ENCODE measurements around the gene XPR1. TPM values are rescaled to one million over a fixed set of nuclear protein-coding genes. Genes with fewer than 3 reads are reported as not detected.
A peak's percentile ranks its signal among the peaks of the same experiment; 100 is the strongest.

Gene XPR1
- total RNA-seq, 1 donor from 2014 or later = 18.6 TPM

DNA sequence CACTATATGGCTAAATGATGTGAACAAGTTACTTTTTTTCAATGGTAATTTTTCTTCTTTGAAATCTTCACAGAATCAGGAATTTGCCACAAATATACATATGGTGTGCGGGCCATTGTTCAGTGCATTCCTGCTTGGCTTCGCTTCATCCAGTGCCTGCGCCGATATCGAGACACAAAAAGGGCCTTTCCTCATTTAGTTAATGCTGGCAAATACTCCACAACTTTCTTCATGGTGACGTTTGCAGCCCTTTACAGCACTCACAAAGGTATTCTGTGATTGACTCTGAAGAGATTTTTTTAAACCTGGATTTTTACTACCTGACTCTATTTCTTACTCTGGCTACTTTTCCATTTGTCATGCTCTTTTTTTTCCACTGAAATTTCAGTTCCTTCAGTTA lies 204.6 kb downstream of the XPR1 start:
- TF ChIP-seq, protein P1, sequence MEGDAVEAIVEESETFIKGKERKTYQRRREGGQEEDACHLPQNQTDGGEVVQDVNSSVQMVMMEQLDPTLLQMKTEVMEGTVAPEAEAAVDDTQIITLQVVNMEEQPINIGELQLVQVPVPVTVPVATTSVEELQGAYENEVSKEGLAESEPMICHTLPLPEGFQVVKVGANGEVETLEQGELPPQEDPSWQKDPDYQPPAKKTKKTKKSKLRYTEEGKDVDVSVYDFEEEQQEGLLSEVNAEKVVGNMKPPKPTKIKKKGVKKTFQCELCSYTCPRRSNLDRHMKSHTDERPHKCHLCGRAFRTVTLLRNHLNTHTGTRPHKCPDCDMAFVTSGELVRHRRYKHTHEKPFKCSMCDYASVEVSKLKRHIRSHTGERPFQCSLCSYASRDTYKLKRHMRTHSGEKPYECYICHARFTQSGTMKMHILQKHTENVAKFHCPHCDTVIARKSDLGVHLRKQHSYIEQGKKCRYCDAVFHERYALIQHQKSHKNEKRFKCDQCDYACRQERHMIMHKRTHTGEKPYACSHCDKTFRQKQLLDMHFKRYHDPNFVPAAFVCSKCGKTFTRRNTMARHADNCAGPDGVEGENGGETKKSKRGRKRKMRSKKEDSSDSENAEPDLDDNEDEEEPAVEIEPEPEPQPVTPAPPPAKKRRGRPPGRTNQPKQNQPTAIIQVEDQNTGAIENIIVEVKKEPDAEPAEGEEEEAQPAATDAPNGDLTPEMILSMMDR (conservative IDR thresholded peaks at IDR 0.05; ENCODE audit: low read depth, low read length) = no peak
- no peak for DNase-seq (ENCODE audit: low read depth)
- H3K4me3 ChIP-seq (ENCODE audit: low read depth, low read length) = no peak overlapping the region

DNA sequence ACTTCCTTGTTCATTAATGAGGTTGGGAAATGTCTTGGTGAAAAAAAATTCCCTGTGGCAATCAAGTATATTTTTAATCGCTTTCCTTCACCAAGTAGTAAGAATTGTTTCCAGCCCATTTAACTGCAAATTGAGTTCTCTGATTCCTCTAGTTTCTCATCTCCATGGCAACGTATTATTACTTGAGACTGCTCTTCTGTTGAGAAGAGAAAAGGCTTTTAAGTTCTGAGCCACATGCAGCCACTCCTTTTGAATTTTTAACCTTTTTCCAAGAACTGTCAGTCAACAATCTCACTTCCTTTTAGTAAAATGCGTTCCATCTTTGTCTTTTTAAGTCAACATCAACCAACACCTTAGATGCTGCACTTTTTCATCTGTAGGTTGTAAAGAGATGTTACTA lies 205.2 kb downstream of the XPR1 start:
- H3K4me3 ChIP-seq (ENCODE audit: low read depth, low read length) = no peak overlapping the region
- DNase-seq (ENCODE audit: low read depth) = peak; percentile 7
- TF ChIP-seq, protein P1 (conservative IDR thresholded peaks at IDR 0.05; ENCODE audit: low read depth, low read length) = no peak

DNA sequence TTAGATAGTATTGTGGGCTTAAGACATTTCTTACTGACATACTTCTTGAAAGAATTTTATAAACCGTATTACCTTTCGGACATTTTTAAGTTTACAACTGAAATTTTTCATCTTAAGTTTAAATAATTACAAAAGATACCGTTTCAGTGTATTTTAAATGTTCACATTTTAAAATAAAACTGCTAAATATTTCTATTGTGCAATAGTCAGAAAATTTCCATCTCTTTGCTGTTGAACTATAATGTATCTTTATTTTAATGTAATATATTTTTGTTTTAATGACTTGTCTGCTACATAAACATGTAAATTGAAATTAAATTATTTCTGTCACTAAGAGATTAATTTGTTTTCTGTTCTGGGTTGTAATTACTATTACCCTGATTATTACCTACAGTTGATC lies 206.7 kb downstream of the XPR1 start:
- H3K4me3 ChIP-seq (ENCODE audit: low read depth, low read length) = no peak overlapping the region
- TF ChIP-seq, protein P1 (conservative IDR thresholded peaks at IDR 0.05; ENCODE audit: low read depth, low read length) = no peak
- no peak for DNase-seq (ENCODE audit: low read depth)

DNA sequence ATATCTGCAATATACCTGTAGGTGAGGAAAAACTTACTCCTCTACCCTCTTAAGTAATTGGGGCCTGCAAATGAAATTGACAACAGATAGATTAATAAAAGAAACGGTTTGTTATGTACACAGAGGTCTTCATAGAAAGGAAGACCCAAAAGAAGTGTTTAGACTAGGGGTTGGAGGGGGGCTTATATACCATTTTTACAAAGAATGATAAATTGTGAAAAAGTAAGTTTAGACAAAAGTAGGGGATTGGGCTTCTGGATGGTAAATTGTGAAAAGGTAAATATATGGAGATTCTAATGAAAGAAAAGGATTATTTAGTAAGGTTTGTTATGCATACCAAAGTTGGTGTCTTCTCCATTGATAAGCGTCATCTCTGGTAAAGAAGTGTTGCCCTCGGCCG lies 207.7 kb downstream of the XPR1 start:
- DNase-seq (ENCODE audit: low read depth) = no peak
- no peak overlapping the region for H3K4me3 ChIP-seq (ENCODE audit: low read depth, low read length)
- TF ChIP-seq, protein P1 (conservative IDR thresholded peaks at IDR 0.05; ENCODE audit: low read depth, low read length) = no peak

- TF ChIP-seq, protein P1 (conservative IDR thresholded peaks at IDR 0.05; ENCODE audit: low read depth, low read length) = no peak
- no peak overlapping the region for H3K4me3 ChIP-seq (ENCODE audit: low read depth, low read length)
- DNase-seq (ENCODE audit: low read depth) = no peak
These were observed 209.6 kb downstream of the XPR1 start for GRCh38 chr1:180841415-180841814.

DNA sequence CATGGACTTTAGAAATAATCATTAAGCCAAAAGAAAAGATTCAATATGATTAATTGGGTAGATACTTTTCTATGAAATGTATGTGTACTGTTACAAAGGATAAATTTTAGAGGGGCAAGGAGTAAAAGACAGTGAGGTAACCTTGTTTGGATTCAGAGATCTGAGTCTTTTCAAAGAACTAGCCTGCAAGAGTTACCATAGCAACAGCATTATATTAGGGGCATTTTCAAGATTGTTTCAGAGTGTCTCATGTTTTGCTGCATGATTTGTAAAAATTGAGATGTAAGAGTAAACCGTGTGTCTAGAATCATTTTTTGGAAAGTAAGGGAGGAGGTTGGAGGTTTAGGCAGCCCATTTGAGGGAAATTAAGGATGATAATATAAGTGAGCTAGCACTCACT lies 210.2 kb downstream of the XPR1 start:
- TF ChIP-seq, protein P1 (conservative IDR thresholded peaks at IDR 0.05; ENCODE audit: low read depth, low read length) = no peak
- DNase-seq (ENCODE audit: low read depth) = no peak
- H3K4me3 ChIP-seq (ENCODE audit: low read depth, low read length) = no peak overlapping the region

GRCh38 chr1:180842491-180843275 lies 210.9 kb downstream of the XPR1 start:
- DNase-seq (ENCODE audit: low read depth) = no peak
- TF ChIP-seq, protein P1 (conservative IDR thresholded peaks at IDR 0.05; ENCODE audit: low read depth, low read length) = no peak
- no peak overlapping the region for H3K4me3 ChIP-seq (ENCODE audit: low read depth, low read length)
